CD4-positive, alpha-beta T cell (primary cell): ENCODE data around the gene NRDC. TPM values are rescaled to one million over a fixed set of nuclear protein-coding genes. Genes with fewer than 3 reads are reported as not detected.

Experiments
- ATAC-seq: fragments of 200-7000 bp; cut with Tn5 transposase; one replicate; pipeline ENCODE4 v1.10.0; 2022; ENCODE audit warnings: mild to moderate bottlenecking; ENCODE audit not compliant: poor library complexity
- CTCF ChIA-PET: fragments of 350-600 bp; sonication (Branson Sonifier 250); formaldehyde crosslinking; loops from one replicate; lab custom pipeline; 2021; ENCODE audit warnings: antibody characterized with exemption, inconsistent platforms; lab: Charles Lee
- POLR2A ChIA-PET: fragments of 350-600 bp; sonication (Branson Sonifier 250); formaldehyde crosslinking; loops from one replicate; lab custom pipeline; 2021; ENCODE audit warnings: antibody characterized with exemption, inconsistent platforms; lab: Charles Lee
- DNase-seq, 14 experiments: peaks; one replicate each; pipeline ENCODE4 v3.0.0-alpha.2; 2013 to 2020; ENCODE audit warnings: mixed read lengths in 2 of 14
- H3K27ac ChIP-seq, 2 donors: one replicate each; pipeline versions ENCODE4 v1.5.1 to v1.7.0; 2013; ENCODE audit warnings: low read length in 2 of 2, low read depth in 1 of 2, mild to moderate bottlenecking in 1 of 2
- H3K27me3 ChIP-seq, 2 experiments: 1 replicate in 1 of 2; 2 replicates in 1 of 2; pipeline versions ENCODE4 v1.6.1 to v1.7.0; 2013; ENCODE audit warnings: low read length in 2 of 2, control low read depth in 1 of 2, mild to moderate bottlenecking in 1 of 2, moderate library complexity in 1 of 2; ENCODE audit not compliant: insufficient read depth in 2 of 2, control insufficient read depth in 1 of 2
- H3K36me3 ChIP-seq: one replicate; pipeline ENCODE4 v1.6.1; 2013; ENCODE audit warnings: low read length, control low read depth; ENCODE audit not compliant: insufficient read depth
- H3K4me1 ChIP-seq: one replicate; pipeline ENCODE4 v1.6.1; 2013; ENCODE audit warnings: low read length, control low read depth; ENCODE audit not compliant: insufficient read depth
- H3K4me3 ChIP-seq: one replicate; pipeline ENCODE4 v1.5.1; 2013; ENCODE audit warnings: mild to moderate bottlenecking, low read length, moderate library complexity
- H3K9me3 ChIP-seq, 2 experiments: 1 replicate in 1 of 2; 2 replicates in 1 of 2; pipeline versions ENCODE4 v1.6.1 to v1.7.0; 2013; ENCODE audit warnings: low read length in 2 of 2, mild to moderate bottlenecking in 2 of 2, control low read depth in 1 of 2, moderate library complexity in 1 of 2; ENCODE audit not compliant: control insufficient read depth in 1 of 2, insufficient read depth in 1 of 2
- H3K27ac Mint-ChIP-seq: one replicate; pipeline ENCODE4 v1.8.0; 2020; ENCODE audit warnings: mixed read lengths
- H3K27me3 Mint-ChIP-seq: one replicate; pipeline ENCODE4 v1.8.0; 2021; ENCODE audit warnings: mixed read lengths
- H3K36me3 Mint-ChIP-seq: one replicate; pipeline ENCODE4 v1.8.0; 2021; ENCODE audit warnings: low read depth, mixed read lengths
- H3K4me1 Mint-ChIP-seq: one replicate; pipeline ENCODE4 v1.8.0; 2021; ENCODE audit warnings: low read depth, mixed read lengths
- H3K4me3 Mint-ChIP-seq: one replicate; pipeline ENCODE4 v1.8.0; 2020; ENCODE audit warnings: mild to moderate bottlenecking, mixed read lengths
- H3K9me3 Mint-ChIP-seq: one replicate; pipeline ENCODE4 v1.8.0; 2020; ENCODE audit warnings: mixed read lengths
- intact Hi-C, 2 experiments: fragments of 100-400 bp; cut with DNase I in 1 of 2; cut with micrococcal nuclease in 1 of 2; formaldehyde crosslinking; loops; one replicate each; pipeline versions ENCODE4 v1.15.1 to v1.9.0; 2023 to 2025; cut with DNase I, micrococcal nuclease
- total RNA-seq, 174 experiments: library from RNA in 2 of 174; stranded (reverse) in 2 of 174; gene quantifications; one replicate each; pipeline ENCODE4 v1.2.3 and lab custom pipeline; 2021 to 2026
- TF ChIP-seq, protein P1 (sequence below): fragments of 200-600 bp; IDR thresholded peaks from one replicate; pipeline ENCODE4 v1.8.0; 2022; ENCODE audit warnings: antibody characterized with exemption, mild to moderate bottlenecking

The NRDC gene
- total RNA-seq, 2 experiments from 2014 or later, result 59.0 to 62.4 TPM

GRCh38 chr1:51758310-51758709 is 120.2 kb downstream of the NRDC start:
- Mint-ChIP-seq H3K4me3 (no peak overlapping the region), H3K27me3 (no peaks in the 10 kb centered on the region), H3K9me3 (no peaks in the 10 kb centered on the region), H3K27ac (no peak overlapping the region), H3K36me3 (peaks cover 51% of the 10 kb centered on the region), H3K4me1 (no peaks in the 10 kb centered on the region)
- H3K9me3 ChIP-seq, result no peaks in the 10 kb centered on the region
- ATAC-seq (no peak), DNase-seq (no peak)
- intact Hi-C loops, result no loop called here
- no peaks in the 10 kb centered on the region for H3K27me3 ChIP-seq
- no peak overlapping the region for H3K27ac ChIP-seq
- POLR2A ChIA-PET, result no interaction called here
- no peak overlapping the region for H3K4me3 ChIP-seq
- no peaks in the 10 kb centered on the region for H3K4me1 ChIP-seq
- TF ChIP-seq, protein P1, sequence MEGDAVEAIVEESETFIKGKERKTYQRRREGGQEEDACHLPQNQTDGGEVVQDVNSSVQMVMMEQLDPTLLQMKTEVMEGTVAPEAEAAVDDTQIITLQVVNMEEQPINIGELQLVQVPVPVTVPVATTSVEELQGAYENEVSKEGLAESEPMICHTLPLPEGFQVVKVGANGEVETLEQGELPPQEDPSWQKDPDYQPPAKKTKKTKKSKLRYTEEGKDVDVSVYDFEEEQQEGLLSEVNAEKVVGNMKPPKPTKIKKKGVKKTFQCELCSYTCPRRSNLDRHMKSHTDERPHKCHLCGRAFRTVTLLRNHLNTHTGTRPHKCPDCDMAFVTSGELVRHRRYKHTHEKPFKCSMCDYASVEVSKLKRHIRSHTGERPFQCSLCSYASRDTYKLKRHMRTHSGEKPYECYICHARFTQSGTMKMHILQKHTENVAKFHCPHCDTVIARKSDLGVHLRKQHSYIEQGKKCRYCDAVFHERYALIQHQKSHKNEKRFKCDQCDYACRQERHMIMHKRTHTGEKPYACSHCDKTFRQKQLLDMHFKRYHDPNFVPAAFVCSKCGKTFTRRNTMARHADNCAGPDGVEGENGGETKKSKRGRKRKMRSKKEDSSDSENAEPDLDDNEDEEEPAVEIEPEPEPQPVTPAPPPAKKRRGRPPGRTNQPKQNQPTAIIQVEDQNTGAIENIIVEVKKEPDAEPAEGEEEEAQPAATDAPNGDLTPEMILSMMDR, result no peak
- CTCF ChIA-PET, result interaction anchor here (0.9 kb wide), 1 partner anchor 10 kb away, joined by 3 read pairs; no protein-coding TSS in a partner anchor
- peaks cover 12% of the 10 kb centered on the region for H3K36me3 ChIP-seq

- H3K36me3 ChIP-seq, result peaks cover 19% of the 10 kb centered on the region
- Mint-ChIP-seq H3K36me3 (peaks cover 59% of the 10 kb centered on the region), H3K9me3 (peaks cover 2% of the 10 kb centered on the region), H3K4me3 (no peak overlapping the region), H3K4me1 (no peaks in the 10 kb centered on the region), H3K27me3 (no peaks in the 10 kb centered on the region), H3K27ac (no peak overlapping the region)
- TF ChIP-seq, protein P1, result no peak
- H3K9me3 ChIP-seq, result no peaks in the 10 kb centered on the region
- ATAC-seq (no peak), DNase-seq (no peak)
- H3K4me1 ChIP-seq, result no peaks in the 10 kb centered on the region
- H3K4me3 ChIP-seq, result no peak overlapping the region
- H3K27me3 ChIP-seq, result no peaks in the 10 kb centered on the region
- intact Hi-C loops, result no loop called here
- ChIA-PET CTCF (no interaction called here), POLR2A (no interaction called here)
- no peak overlapping the region for H3K27ac ChIP-seq
These were observed 122.2 kb downstream of the NRDC start for GRCh38 chr1:51756290-51756689.

DNA sequence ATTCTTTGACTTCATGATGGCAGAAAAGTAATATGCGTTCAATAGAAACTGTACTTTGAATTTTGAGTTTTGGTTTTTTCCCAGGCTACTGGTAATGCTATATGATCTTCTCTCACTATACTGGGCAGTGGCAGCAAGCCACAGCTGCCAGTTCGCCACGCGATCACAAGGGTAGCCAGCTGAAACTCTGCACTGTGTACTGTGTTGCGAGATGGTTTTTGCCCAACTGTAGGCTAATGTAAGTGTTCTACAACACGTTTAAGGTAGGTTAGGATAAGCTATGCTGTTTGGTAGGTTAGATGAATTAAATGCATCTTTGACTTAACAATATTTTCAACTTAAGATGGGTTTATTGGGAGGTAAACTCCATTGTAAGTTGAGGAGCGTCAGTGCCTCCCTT is 123.1 kb downstream of the NRDC start:
- Mint-ChIP-seq H3K36me3 (peaks cover 60% of the 10 kb centered on the region), H3K4me1 (no peaks in the 10 kb centered on the region), H3K27ac (no peak overlapping the region), H3K27me3 (no peaks in the 10 kb centered on the region), H3K4me3 (no peak overlapping the region), H3K9me3 (peaks cover 2% of the 10 kb centered on the region)
- POLR2A ChIA-PET, result no interaction called here
- Histone ChIP-seq H3K36me3 (peaks cover 19% of the 10 kb centered on the region), H3K4me1 (no peaks in the 10 kb centered on the region), H3K27ac (no peak overlapping the region), H3K4me3 (no peak overlapping the region), H3K27me3 (no peaks in the 10 kb centered on the region), H3K9me3 (no peaks in the 10 kb centered on the region)
- TF ChIP-seq, protein P1, result no peak
- no peak for DNase-seq
- CTCF ChIA-PET, result interaction anchor here (0.6 kb wide), 1 partner anchor 12 kb away, joined by 3 read pairs; no protein-coding TSS in a partner anchor
- ATAC-seq, result no peak
- intact Hi-C loops, result no loop called here
